Endometrium (tissue), 2 donors: ENCODE data around the gene KLHL30.

ENCODE experiments used
- FAIRE-seq: peaks from 2 replicates; lab custom pipeline; 2012; peaks lifted over from hg19 to GRCh38; lab: Jason Lieb, UNC
- donor health status: control.
- donor health status: control.

KLHL30 gene

DNA sequence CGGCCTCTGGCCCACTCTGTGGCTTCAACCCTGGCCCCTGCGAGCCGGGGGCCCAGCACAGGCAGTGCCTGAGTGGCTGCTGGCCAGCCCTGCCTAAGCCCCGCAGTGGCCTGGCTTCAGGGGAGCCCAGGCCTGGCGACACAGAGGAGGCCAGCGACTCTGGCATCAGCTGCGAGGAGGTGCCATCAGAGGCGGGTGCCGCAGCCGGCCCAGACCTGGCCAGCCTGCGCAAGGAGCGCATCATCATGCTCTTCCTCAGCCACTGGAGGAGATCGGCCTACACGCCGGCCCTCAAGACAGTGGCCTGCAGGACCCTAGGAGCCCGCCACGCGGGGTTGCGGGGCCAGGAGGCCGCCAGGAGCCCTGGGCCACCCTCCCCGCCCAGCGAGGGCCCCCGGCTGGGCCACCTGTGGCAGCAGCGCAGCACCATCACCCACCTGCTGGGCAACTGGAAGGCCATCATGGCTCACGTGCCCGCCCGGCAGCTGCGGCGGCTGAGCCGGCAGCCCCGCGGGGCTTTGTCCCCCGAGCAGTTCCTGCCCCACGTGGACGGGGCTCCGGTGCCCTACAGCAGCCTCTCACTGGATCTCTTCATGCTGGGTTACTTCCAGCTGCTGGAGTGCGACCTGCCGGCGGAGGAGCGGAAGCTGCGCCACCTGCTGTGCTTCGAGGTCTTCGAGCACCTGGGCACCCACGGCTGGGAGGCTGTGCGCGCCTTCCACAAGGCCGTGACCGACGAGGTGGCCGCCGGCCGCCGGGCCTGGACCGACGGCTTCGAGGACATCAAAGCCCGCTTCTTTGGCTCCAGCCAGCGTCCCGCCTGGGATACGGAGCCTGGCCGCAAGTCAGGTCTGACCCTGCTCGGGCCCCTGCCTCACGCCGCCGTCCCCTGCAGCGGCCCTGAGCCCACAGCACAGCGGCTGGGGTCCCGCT, 7.5 kb upstream of the KLHL30 start:
- no peak for FAIRE-seq

GRCh38 chr2:238131761-238132462, 6.6 kb upstream of the KLHL30 start:
- no peak for FAIRE-seq

DNA sequence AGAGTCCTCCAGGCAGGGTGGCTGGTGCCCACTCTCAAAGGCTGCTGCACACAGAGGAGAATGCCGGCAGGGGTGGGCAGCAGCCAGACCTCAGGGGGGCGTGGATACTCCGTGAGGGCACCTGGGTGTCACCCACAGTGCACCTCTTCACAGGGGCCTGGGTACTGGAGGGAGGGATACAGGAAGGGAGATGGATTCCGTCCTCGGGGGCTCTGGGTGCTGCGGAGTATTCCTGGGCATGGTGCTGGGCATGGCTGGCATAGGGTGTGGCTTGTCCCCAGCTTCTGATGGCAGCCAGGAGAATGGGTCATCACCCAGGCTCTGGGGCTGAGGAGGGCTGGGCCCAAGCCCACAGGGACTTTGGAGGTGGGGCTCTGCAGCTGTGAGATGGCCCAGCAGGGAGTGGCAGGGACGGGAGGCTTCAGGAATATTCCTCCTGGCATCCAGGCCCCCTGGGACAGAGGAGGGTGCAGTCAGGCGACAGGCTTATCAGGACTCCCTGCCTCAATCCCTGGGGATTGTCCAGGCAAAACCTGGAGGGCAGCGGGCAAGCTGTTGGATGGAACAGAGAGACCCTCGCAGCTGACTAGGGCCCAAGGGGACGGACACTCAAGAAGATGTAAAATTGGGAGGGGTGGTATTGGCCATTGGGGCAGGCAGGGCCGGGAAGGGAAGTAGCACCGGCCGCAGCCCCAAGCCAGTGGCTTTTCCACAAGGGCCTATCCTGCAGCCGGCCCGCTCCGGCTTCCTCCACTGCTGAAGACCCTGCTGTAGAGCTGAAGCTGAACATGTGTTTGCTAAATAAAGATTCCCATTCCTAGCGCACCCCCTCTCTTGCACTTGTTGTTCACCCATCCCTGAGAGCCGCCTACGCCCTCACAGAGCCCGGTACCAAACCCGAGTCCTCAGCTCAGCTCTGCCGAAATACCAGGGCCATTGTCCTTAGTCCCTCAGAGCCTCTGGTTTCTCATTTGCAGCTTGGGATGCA, 5.7 kb upstream of the KLHL30 start:
- no peak for FAIRE-seq

DNA sequence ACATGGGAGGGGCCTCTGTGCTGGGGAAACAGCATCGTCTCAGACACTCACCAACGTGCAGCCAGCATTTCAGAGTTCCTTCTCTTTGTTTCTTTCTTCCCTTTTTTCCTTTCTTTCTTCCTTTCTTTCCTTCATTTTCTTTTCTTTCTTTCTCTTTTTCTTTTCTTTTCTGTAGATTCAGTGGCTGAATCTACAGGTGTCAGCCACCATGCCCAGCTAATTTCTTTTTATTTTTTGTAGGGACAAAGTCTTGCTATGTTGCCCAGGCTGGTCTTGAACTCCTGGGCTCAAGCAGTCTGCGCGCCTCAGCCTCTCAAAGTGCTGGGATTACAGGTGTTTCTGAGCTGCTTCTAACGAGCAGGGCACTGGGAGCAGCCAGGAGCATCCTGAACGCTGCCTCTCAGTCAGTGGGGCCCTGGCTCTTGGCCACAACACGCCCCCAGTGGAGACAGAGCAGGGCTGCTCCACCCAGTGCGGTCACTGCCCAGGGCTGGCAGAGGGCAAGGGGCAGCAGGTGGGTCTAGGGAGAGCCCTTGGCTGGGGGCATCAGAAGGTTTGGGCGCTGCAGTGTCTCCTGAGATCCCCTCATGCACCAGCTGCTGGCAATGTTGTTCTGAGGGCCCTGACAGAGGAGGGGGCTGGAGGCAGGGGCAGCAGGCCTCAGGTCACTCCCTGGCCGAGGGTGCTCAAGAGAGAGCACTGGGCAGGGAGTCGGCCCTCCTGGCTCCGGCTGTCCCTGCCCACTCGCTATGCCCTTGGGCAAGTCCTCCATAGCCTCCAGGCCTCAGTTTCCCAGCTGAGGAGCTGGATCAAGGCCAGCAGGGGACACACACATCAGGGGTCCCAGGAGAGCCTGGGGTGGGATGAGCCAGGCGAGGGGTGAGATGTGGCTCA, 4.7 kb upstream of the KLHL30 start:
- FAIRE-seq: no peak

GRCh38 chr2:238134393-238134785, 4.1 kb upstream of the KLHL30 start:
- FAIRE-seq: no peak

GRCh38 chr2:238135601-238136150, 2.8 kb upstream of the KLHL30 start:
- FAIRE-seq: no peak

GRCh38 chr2:238136820-238137537, 1.5 kb upstream of the KLHL30 start:
- FAIRE-seq: no peak

DNA sequence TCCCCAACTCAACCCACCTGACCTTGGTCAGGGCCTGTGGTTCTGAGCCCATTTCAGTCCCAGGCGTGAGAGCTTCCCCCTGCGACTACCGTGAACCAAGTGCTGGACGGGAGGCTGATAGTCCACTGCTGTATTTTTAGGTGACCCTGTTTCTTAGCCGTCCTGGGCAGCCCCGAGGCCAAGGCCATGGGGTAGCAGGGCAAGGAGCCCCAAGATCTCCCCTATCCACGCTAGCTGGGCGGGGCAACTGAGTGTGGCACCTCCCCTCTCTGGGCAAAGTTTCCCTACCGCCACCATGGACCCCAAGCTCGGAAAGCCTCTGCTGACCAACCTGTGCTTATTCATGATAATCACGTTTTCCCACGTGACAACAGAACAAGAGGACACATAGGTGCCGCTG, 583 bp upstream of the KLHL30 start:
- FAIRE-seq: no peak

- no peak for FAIRE-seq
Measured at GRCh38 chr2:238139196-238140039, 950 bp downstream of the KLHL30 start.

GRCh38 chr2:238140040-238140439, 1.6 kb downstream of the KLHL30 start:
- FAIRE-seq: no peak

DNA sequence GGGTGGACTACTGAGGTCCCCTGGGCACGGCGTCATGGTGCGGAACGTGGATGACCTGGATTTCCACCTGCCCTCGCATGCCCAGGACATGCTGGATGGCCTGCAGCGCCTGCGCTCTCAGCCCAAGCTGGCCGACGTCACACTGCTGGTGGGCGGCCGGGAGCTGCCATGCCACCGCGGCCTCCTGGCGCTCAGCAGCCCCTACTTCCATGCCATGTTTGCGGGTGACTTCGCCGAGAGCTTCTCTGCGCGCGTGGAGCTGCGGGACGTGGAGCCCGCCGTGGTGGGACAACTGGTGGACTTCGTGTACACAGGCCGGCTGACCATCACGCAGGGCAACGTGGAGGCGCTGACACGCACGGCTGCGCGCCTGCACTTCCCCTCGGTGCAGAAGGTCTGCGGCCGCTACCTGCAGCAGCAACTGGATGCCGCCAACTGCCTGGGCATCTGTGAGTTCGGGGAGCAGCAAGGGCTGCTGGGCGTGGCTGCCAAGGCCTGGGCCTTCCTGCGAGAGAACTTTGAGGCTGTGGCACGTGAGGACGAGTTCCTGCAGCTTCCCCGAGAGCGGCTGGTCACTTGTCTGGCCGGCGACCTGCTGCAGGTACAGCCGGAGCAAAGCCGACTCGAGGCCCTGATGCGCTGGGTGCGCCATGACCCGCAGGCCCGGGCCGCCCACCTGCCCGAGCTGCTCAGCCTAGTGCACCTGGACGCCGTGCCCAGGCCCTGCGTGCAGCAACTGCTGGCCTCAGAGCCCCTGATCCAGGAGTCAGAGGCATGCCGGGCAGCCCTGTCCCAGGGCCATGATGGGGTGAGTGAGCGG, 2.5 kb downstream of the KLHL30 start:
- no peak for FAIRE-seq

GRCh38 chr2:238141541-238142318, 3.3 kb downstream of the KLHL30 start:
- FAIRE-seq: no peak

- no peak for FAIRE-seq
Measured at GRCh38 chr2:238142382-238143205, 4.1 kb downstream of the KLHL30 start.

GRCh38 chr2:238143239-238143951, 4.9 kb downstream of the KLHL30 start:
- no peak for FAIRE-seq

- FAIRE-seq: no peak
Measured at GRCh38 chr2:238144262-238144661, 5.8 kb downstream of the KLHL30 start.

GRCh38 chr2:238145046-238145445, 6.6 kb downstream of the KLHL30 start:
- no peak for FAIRE-seq
